ENCODE results near the gene PXDC1.
"Not testable (repeated sequence)": the region's sequence is repeated elsewhere in the genome, so short reads cannot be mapped to it uniquely, and the experiment has no call there.

The PXDC1 gene

DNA sequence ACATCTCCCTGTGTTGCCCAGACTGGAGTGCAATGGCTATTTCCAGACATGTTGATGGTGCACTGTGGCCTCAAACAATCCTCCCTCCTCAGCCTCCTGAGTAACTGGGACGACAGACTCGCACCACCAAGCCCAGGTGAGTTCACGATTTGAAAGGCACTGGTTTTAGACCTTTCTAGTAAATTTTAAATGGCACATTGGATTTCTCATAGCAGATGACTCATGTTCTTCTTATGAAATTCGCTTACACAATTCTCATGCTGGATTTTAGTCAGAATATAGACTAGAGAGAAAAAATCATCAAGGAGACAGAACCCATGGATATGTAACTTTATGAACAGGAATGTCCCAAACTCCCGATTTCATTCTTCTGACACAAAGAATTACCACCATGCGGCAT is 18.1 kb upstream of the PXDC1 start:
- H3K4me1 ChIP-seq (ENCODE audit: insufficient read depth, low read length) = peaks cover 6% of the 10 kb centered on the region; the same call in 1 of the 2 replicates
- no peaks in the 10 kb centered on the region for H3K36me3 ChIP-seq (ENCODE audit: insufficient read depth, low read depth, low read length)
- H3K27ac ChIP-seq (ENCODE audit: low read length) = no peak overlapping the region
- H3K27me3 ChIP-seq (ENCODE audit: insufficient read depth, low read length) = no peaks in the 10 kb centered on the region
- no peak overlapping the region for H3K9ac ChIP-seq (ENCODE audit: low read depth, low read length)
- no peaks in the 10 kb centered on the region for H3K9me3 ChIP-seq (ENCODE audit: insufficient read depth, low read depth, low read length)
- H3K4me3 ChIP-seq (ENCODE audit: low read length) = no peak overlapping the region

DNA sequence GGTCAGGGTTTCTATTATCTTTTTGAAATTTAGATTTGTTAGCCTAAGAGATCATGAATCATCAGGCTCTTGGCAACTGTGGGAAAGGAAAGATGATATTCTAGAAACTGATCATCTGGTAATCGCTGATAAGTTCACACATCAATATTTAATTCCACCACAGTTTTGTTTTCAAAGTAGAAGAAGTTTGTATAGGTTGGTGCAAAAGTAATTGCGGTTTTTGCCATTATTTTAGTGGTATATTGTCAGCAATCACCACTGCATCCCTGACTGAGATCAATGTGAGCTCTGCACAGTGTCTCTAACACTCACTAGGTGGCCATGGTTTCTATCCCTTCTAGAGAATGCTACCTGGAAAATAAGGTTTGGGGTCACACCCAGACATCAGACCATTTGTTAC is 17.0 kb upstream of the PXDC1 start:
- Histone ChIP-seq H3K27me3 (ENCODE audit: insufficient read depth, low read length) (no peaks in the 10 kb centered on the region), H3K36me3 (ENCODE audit: insufficient read depth, low read depth, low read length) (no peaks in the 10 kb centered on the region), H3K4me1 (ENCODE audit: insufficient read depth, low read length) (peaks cover 6% of the 10 kb centered on the region; the same call in 1 of the 2 replicates), H3K9me3 (ENCODE audit: insufficient read depth, low read depth, low read length) (no peaks in the 10 kb centered on the region), H3K4me3 (ENCODE audit: low read length) (no peak overlapping the region), H3K27ac (ENCODE audit: low read length) (no peak overlapping the region), H3K9ac (ENCODE audit: low read depth, low read length) (no peak overlapping the region)

DNA sequence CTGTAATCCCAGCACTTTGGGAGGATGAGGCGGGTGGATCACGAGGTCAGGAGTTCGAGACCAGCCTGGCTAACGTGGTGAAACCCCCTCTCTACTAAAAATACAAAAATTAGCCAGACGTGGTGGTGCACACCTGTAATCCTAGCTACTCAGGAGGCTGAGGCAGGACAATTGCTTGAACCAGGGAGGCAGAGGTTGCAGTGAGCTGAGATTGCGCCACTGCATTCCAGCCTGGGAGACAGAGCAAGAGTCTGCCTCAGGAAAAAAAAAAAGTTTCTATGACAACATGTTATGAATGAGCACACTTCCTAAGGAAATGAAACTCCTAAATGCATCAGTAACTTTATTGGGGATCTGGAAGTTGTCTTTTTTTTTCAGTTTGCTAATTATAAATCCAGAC is 16.0 kb upstream of the PXDC1 start:
- not testable (repeated sequence) for H3K36me3 ChIP-seq (ENCODE audit: insufficient read depth, low read depth, low read length); H3K9ac ChIP-seq (ENCODE audit: low read depth, low read length); H3K9me3 ChIP-seq (ENCODE audit: insufficient read depth, low read depth, low read length); H3K4me3 ChIP-seq (ENCODE audit: low read length); H3K27me3 ChIP-seq (ENCODE audit: insufficient read depth, low read length); H3K27ac ChIP-seq (ENCODE audit: low read length); H3K4me1 ChIP-seq (ENCODE audit: insufficient read depth, low read length)

DNA sequence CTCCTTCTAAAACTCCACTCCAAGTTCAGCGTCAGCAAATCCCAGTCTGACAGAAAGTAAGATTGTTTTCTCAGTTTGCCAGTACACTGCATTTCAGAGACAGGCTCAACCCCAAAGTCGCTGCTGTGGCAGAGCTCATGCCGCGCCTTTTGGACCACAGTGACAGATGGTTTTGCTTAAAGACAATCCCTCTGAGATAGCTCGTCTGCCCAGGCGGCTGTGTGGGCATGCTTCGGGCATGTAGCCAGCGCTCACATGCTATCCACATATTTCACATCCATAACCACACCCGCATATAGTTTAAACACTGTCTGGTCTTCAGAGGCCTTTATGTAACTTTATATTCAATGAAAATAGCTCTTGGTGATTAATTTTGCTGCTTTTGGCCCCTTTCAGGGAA is 14.7 kb upstream of the PXDC1 start:
- Histone ChIP-seq H3K27ac (ENCODE audit: low read length) (no peak overlapping the region), H3K9ac (ENCODE audit: low read depth, low read length) (no peak overlapping the region), H3K27me3 (ENCODE audit: insufficient read depth, low read length) (no peaks in the 10 kb centered on the region), H3K4me3 (ENCODE audit: low read length) (no peak overlapping the region), H3K9me3 (ENCODE audit: insufficient read depth, low read depth, low read length) (no peaks in the 10 kb centered on the region), H3K4me1 (ENCODE audit: insufficient read depth, low read length) (peaks cover 6% of the 10 kb centered on the region; the same call in 1 of the 2 replicates), H3K36me3 (ENCODE audit: insufficient read depth, low read depth, low read length) (no peaks in the 10 kb centered on the region)

DNA sequence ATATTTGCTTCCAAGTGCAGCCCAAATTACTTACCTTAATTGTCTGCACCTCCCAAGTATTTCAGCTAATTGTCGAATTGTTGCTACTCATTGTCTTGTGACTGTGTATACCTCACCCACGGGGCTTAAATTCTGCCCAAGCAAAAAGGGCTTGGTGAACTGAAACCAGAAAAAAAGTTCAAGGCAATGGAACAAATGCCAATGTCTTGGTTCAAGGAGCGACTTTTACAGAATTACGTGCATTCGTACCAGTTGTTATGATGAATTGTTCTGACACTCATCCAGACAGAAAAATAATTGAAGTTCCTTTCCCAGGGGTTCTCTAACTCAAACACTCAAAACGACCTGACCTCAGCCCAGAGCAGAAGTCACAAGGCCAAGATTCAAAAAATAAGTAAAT is 13.9 kb upstream of the PXDC1 start:
- H3K9me3 ChIP-seq (ENCODE audit: insufficient read depth, low read depth, low read length) = no peaks in the 10 kb centered on the region
- H3K27me3 ChIP-seq (ENCODE audit: insufficient read depth, low read length) = no peaks in the 10 kb centered on the region
- no peak overlapping the region for H3K4me3 ChIP-seq (ENCODE audit: low read length)
- peaks cover 6% of the 10 kb centered on the region; the same call in 1 of the 2 replicates for H3K4me1 ChIP-seq (ENCODE audit: insufficient read depth, low read length)
- H3K27ac ChIP-seq (ENCODE audit: low read length) = no peak overlapping the region
- no peak overlapping the region for H3K9ac ChIP-seq (ENCODE audit: low read depth, low read length)
- H3K36me3 ChIP-seq (ENCODE audit: insufficient read depth, low read depth, low read length) = no peaks in the 10 kb centered on the region

DNA sequence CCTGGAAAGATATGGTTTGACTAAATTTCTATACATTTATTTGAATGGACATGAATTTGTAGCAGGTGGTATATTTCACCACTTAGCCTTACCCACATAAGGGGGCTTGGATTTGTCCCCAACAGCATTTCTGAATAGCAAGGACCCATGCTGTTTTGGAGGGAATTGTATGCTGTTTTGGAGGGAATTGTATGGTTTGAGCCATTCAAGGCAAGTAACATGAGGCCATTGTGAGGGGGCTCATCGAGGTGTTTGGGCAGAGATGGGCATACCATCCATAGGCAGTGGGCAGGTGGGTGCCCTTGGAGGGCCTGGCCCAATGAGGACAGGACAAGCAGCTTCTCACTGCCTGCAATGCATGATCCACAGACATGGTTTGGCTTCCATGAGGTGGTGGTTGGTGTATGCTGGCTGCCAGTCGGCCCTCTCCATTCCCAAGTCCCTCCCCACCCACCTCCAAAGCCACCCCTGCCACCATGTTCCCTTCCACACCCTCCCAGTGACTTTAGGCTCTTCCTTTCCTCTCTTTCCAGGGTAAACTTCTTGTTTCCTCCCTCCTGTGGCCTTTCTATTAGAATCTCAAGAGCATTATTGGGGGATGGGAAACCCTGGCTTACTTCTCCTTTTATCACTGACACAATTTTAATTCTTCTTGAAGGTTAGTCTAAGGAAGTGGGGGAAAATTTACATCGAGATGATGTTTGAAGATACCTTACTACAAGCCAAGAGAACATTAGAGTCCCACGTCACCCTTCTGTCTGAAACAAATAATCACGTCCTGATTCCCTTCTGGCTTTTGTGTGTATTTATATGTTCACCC is 13.2 kb upstream of the PXDC1 start:
- H3K4me1 ChIP-seq (ENCODE audit: insufficient read depth, low read length) = peaks cover 6% of the 10 kb centered on the region; the same call in 1 of the 2 replicates
- H3K4me3 ChIP-seq (ENCODE audit: low read length) = no peak overlapping the region
- H3K27ac ChIP-seq (ENCODE audit: low read length) = no peak overlapping the region
- no peak overlapping the region for H3K9ac ChIP-seq (ENCODE audit: low read depth, low read length)
- H3K36me3 ChIP-seq (ENCODE audit: insufficient read depth, low read depth, low read length) = no peaks in the 10 kb centered on the region
- no peaks in the 10 kb centered on the region for H3K9me3 ChIP-seq (ENCODE audit: insufficient read depth, low read depth, low read length)
- no peaks in the 10 kb centered on the region for H3K27me3 ChIP-seq (ENCODE audit: insufficient read depth, low read length)

DNA sequence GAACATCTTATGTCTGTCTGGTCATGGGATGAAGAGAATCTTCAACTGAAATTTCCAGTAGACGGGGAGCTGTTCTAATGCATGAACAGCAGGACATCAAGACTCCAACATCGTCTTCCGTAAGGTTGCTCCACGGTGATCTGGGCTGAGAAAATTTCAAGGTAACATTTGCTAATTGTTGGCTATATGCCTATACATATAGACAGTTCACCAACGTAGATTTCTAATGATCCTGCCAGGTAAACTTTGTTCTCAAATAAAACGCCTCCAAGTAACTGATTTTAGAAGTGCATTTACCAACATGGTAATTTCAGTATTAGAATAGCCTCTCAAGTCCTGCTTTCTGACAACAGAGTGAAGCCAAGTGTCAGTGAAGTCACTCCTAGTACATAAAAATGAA is 11.3 kb upstream of the PXDC1 start:
- Histone ChIP-seq H3K27me3 (ENCODE audit: insufficient read depth, low read length) (no peaks in the 10 kb centered on the region), H3K27ac (ENCODE audit: low read length) (no peak overlapping the region), H3K9ac (ENCODE audit: low read depth, low read length) (no peak overlapping the region), H3K36me3 (ENCODE audit: insufficient read depth, low read depth, low read length) (no peaks in the 10 kb centered on the region), H3K4me1 (ENCODE audit: insufficient read depth, low read length) (peaks cover 6% of the 10 kb centered on the region; the same call in 1 of the 2 replicates), H3K9me3 (ENCODE audit: insufficient read depth, low read depth, low read length) (no peaks in the 10 kb centered on the region), H3K4me3 (ENCODE audit: low read length) (no peak overlapping the region)

DNA sequence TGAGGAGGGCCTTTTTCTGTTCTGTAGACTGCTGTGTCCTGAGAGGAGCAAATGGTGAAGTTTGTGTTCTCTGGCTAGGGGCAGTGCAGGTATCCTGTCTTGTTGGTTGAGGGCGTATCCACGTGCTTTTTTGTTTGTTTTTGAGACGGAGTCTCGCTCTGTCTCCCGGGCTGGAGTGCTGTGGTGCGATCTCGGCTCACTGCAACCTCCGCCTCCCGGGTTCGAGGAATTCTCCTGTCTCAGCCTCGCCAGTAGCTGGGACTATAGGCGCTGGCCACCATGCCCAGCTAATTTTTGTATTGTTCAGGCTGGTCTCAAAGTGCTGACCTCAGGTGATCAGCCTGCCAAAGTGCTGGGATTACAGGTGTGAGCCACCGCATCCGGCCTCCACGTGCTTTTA is 10.8 kb upstream of the PXDC1 start:
- Histone ChIP-seq H3K4me1 (ENCODE audit: insufficient read depth, low read length) (peaks cover 6% of the 10 kb centered on the region; the same call in 1 of the 2 replicates), H3K9me3 (ENCODE audit: insufficient read depth, low read depth, low read length) (no peaks in the 10 kb centered on the region), H3K27ac (ENCODE audit: low read length) (no peak overlapping the region), H3K36me3 (ENCODE audit: insufficient read depth, low read depth, low read length) (no peaks in the 10 kb centered on the region), H3K9ac (ENCODE audit: low read depth, low read length) (no peak overlapping the region), H3K4me3 (ENCODE audit: low read length) (no peak overlapping the region), H3K27me3 (ENCODE audit: insufficient read depth, low read length) (no peaks in the 10 kb centered on the region)

DNA sequence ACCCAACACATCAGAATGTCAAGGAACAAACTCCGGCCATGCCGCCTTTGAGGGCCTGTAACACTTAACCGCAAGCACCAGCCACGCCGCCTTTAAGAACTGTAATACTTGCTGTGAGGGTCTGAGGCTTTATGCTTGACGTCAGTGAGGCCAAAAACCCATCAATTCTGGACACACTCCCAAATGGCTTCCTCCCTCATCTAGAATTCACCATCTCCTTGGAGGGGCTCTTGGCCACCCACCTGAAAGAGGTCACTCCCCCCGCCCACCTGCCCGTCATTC is 10.4 kb upstream of the PXDC1 start:
- no peak overlapping the region for H3K27ac ChIP-seq (ENCODE audit: low read length)
- H3K4me1 ChIP-seq (ENCODE audit: insufficient read depth, low read length) = peaks cover 6% of the 10 kb centered on the region; the same call in 1 of the 2 replicates
- no peaks in the 10 kb centered on the region for H3K36me3 ChIP-seq (ENCODE audit: insufficient read depth, low read depth, low read length)
- H3K9ac ChIP-seq (ENCODE audit: low read depth, low read length) = no peak overlapping the region
- H3K9me3 ChIP-seq (ENCODE audit: insufficient read depth, low read depth, low read length) = no peaks in the 10 kb centered on the region
- H3K4me3 ChIP-seq (ENCODE audit: low read length) = no peak overlapping the region
- H3K27me3 ChIP-seq (ENCODE audit: insufficient read depth, low read length) = no peaks in the 10 kb centered on the region

DNA sequence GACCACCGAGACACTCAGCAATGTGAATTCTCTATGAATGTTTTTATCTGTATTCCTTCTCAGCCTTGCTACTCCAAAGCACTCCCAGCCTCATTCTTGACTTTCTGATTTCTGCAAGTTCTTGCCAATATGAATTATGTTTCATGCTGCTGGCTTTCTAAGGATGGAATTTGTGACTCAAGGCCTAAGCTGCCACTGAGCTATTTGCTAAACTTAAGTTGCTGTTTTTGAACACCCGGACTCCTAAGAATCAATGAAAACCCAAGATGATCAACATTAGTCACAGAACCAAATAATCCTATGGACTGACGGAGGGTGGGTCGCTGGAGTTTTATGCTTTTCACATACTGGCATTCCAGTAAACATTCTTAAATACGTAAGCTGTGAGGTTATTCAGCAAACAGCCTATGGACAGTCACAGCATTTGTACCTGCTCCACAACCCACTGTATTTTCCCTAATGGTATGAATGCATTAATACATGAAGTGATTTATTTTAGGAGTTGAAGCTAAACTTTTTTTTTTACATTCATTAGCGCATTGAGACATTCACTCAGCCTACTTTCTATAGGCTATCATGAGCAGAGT is 8.2 kb upstream of the PXDC1 start:
- Histone ChIP-seq H3K4me1 (ENCODE audit: insufficient read depth, low read length) (peaks cover 11% of the 10 kb centered on the region), H3K4me3 (ENCODE audit: low read length) (no peak overlapping the region), H3K9ac (ENCODE audit: low read depth, low read length) (no peak overlapping the region), H3K27ac (ENCODE audit: low read length) (no peak overlapping the region), H3K9me3 (ENCODE audit: insufficient read depth, low read depth, low read length) (no peaks in the 10 kb centered on the region), H3K27me3 (ENCODE audit: insufficient read depth, low read length) (peaks cover 1% of the 10 kb centered on the region; the same call in 1 of the 2 replicates), H3K36me3 (ENCODE audit: insufficient read depth, low read depth, low read length) (no peaks in the 10 kb centered on the region)

DNA sequence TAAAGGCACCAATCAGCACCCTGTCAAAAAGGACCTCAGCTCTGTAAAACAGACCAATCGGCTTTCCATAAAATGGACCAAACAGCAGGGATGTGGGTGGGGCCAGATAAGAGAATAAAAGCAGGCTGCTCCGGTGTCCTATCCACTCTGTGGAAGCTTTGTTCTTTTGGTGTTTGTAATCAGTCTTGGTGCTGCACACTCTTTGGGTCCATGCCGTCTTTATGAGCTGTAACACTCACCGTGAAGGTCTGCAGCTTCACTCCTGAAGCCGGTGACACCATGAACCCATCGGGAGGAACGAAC is 7.3 kb upstream of the PXDC1 start:
- Histone ChIP-seq H3K9me3 (ENCODE audit: insufficient read depth, low read depth, low read length) (no peaks in the 10 kb centered on the region), H3K4me1 (ENCODE audit: insufficient read depth, low read length) (peaks cover 11% of the 10 kb centered on the region)

DNA sequence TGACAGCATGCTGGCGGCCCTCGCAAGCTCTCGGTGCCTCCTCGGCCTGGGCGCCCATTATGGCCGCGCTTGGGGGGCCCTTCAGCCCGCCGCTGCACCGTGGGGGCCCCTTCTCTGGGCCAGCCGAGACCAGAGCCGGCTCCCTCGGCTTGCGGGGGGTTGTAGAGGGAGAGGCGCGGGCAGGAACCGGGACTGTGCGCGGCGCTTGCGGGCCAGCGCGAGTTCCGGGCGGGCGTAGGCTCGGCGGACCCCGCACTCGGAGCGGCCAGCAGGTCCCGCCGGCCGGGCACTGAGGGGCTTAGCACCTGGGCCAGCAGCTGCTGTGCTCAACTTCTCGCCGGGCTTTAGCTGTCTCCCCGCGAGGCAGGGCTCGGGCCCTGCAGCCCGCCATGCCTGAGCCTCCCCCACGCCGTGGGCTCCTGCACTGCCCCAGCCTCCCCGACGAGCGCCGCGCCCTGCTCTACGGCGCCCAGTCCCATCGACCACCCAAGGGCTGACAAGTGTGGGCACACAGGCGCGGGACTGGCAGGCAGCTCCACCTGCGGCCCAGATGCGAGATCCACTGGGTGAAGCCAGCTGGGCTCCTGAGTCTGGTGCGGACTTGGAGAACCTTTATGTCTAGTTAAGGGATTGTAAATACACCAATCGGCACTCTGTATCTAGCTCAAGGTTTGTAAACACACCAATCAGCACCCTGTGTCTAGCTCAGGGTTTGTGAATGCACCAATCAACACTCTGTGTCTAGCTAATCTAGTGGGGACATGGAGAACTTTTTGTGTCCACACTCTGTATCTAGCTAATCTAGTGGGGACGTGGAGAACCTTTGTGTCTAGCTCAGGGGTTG is 6.7 kb upstream of the PXDC1 start:
- not testable (repeated sequence) for H3K27ac ChIP-seq (ENCODE audit: low read length); H3K36me3 ChIP-seq (ENCODE audit: insufficient read depth, low read depth, low read length); H3K9me3 ChIP-seq (ENCODE audit: insufficient read depth, low read depth, low read length); H3K9ac ChIP-seq (ENCODE audit: low read depth, low read length); H3K4me3 ChIP-seq (ENCODE audit: low read length)
- peaks cover 11% of the 10 kb centered on the region for H3K4me1 ChIP-seq (ENCODE audit: insufficient read depth, low read length)
- peaks cover 16% of the 10 kb centered on the region for H3K27me3 ChIP-seq (ENCODE audit: insufficient read depth, low read length)

More for the DNA sequence above, 7.3 kb upstream of the PXDC1 start:
- no peak overlapping the region for H3K4me3 ChIP-seq (ENCODE audit: low read length)
- H3K9ac ChIP-seq (ENCODE audit: low read depth, low read length) = no peak overlapping the region
- H3K36me3 ChIP-seq (ENCODE audit: insufficient read depth, low read depth, low read length) = no peaks in the 10 kb centered on the region
- H3K27ac ChIP-seq (ENCODE audit: low read length) = no peak overlapping the region
- peaks cover 10% of the 10 kb centered on the region for H3K27me3 ChIP-seq (ENCODE audit: insufficient read depth, low read length)

Measured in iPS-20b (cell line).